HG03097 (cell line): ENCODE results near the gene RBMY1F.
"Not testable (repeated sequence)": the region's sequence is repeated elsewhere in the genome, so short reads cannot be mapped to it uniquely, and the experiment has no call there.

Experiments used
- ATAC-seq: cut with Tn5 transposase; IDR thresholded peaks from one replicate; pipeline ENCODE4 v1.9.1; 2021; ENCODE audit not compliant: unreplicated experiment, low FRiP score

Gene RBMY1F

DNA sequence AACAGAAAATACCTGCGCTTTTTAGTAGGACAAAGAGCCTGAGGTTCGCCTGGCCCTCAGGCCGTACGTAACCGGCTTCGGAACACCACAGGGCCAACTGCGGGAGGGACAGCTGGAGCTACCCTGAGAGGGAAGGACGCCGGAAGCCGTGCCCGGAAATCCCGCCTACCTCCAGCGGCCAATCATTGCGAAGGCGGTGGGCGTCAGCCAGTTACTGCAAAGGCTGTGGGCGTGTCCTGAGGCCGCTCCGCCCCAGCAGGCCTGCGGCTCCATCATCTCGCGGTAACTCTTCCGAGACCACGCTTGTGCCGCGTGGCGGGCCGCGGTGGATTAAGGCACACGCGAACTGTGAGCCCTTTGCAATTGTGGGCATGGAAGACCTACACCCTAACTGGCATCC lies at the start of gene RBMY1F:
Gene RBMY1F, minus strand, starts transcription at position 101 of the 400 bp plus-strand sequence. CDS start 1,954 bp downstream, outside the sequence.
- not testable (repeated sequence) for ATAC-seq

DNA sequence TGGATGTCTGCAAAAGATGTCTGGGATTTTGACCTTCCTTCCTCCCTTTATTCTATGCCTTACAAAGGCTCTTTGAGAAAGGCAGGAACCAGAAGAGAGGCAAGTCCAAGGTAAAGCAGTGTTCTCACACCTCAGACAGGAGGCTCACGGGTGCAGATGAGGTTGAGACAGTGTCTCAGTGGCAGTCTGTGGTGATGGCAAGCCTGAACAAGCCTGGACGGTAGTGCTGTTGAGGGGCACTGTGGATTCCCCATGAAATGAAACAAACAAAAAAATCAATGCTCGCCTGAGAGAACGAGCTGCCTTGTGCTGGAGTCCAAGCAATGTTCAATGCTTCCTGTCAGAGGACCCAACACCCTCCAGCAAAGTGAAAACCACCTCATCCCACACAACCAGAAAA lies 31.6 kb downstream of the RBMY1F start:
- ATAC-seq, result not testable (repeated sequence)

DNA sequence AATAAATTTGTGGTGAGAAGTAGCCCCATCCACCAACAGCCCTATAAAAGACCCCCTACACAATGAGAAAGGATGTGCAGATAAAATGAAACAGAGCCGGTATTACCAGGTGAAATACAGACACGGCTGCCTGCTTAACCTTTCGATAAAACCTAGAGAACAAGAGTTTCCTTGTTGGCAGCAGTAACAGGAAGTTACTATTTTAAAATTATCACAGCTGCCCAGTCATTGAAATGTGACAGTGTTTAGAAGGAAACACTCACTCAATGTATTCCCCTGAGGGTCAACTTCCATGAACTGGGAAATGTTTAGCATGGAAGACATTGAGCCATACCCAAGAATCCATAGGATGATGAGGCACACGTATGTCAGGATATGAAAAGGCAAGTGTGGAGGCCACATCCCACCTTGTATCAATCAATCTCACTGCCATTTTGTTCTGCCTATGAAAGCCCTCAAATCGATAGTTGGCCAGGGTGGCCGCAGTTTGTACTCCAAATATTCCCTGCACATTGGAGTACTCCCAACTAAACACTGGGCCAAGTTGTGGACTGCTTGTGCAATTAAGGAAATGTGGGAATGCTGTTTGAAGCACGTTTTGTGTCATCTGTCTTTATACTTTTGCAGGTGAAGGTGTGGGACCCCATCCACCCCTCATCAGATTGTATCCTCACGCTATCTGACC lies 41.6 kb downstream of the RBMY1F start:
- not testable (repeated sequence) for ATAC-seq

DNA sequence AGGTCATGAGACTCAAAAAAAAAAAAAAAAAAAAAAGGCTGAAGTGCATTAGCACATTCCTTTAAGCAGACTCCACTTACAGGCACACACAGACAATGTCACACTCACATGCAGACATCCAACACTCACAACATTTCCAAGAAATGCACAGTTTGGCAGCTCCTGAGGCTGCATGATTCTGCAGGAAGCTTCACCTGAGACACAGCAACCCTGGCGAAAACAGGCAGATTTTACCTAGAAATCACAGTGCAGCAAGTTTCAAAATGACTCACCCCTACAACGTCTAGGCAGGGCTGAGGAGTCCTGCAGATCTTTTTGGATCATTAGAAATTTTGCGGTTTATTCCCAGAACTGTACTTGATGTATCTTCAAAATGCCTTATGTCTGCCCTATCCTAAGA lies 48.0 kb downstream of the RBMY1F start:
- not testable (repeated sequence) for ATAC-seq

DNA sequence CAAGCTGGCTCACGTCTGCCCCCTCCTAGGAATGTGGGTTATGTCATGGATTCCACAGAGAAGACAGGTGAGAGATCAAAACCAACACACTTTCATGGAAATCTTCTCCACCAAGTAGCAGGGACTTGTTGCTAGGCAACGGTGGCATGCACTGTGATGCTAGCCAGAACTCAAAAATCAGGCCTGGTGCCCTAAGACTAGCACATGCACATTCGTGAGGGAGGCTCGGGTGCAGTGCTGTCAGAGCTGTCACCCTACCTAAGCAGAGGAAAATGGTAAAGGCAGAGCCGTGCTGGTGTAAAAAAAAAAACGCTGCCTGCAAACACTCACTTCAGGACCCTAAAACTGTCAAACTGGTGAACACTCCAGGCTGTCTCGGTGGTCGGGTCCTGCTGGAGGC lies 52.2 kb downstream of the RBMY1F start:
- ATAC-seq, result not testable (repeated sequence)
